Measurements from ENCODE around the gene ALDH6A1.

ALDH6A1 gene

GRCh38 chr14:74015963-74016362 lies 68.3 kb downstream of the ALDH6A1 start (continued):
- TF ChIP-seq ZNF23 (tag by site-specific recombination; IDR thresholded peaks at IDR 0.05; ENCODE audit: borderline replicate concordance) (no peak), KLF8 (tag by site-specific recombination; IDR thresholded peaks at IDR 0.05) (no peak), ZXDB (tag by site-specific recombination; IDR thresholded peaks at IDR 0.05) (no peak), ZBTB44 (tag by site-specific recombination; IDR thresholded peaks at IDR 0.05) (no peak), ZNF174 (tag by site-specific recombination; IDR thresholded peaks at IDR 0.05) (no peak), PRDM4 (tag by site-specific recombination; IDR thresholded peaks at IDR 0.05) (no peak), GFI1B (tag by site-specific recombination; IDR thresholded peaks at IDR 0.05) (no peak), ZNF555 (tag by site-specific recombination; conservative IDR thresholded peaks at IDR 0.05) (no peak), ZNF19 (tag by site-specific recombination; IDR thresholded peaks at IDR 0.05; ENCODE audit: low read depth) (no peak), ZBTB6 (tag by site-specific recombination; IDR thresholded peaks at IDR 0.05) (no peak)

GRCh38 chr14:74015176-74015575 lies 69.1 kb downstream of the ALDH6A1 start:
- Histone ChIP-seq H3K27ac (ENCODE audit: extremely low read depth, low read depth, low read length) (no peak overlapping the region), H3K4me1 (ENCODE audit: control insufficient read depth, insufficient read depth, low read length) (0 out of 2 replicates have a peak, but pooled peaks cover 2% of the 10 kb centered on the region), H3K9me3 (ENCODE audit: control insufficient read depth, insufficient read depth, low read depth, low read length) (no peaks in the 10 kb centered on the region), H3K4me3 (ENCODE audit: low read depth, low read length) (no peak overlapping the region), H3K36me3 (ENCODE audit: control insufficient read depth in 2 of 2, insufficient read depth in 1 of 2, low read length in 2 of 2) (peaks cover 11 to 16% of the 10 kb centered on the region in 2 experiments; a peak in 2 of 3 replicates)
- POLR2A ChIA-PET = no interaction called here
- CTCF ChIA-PET = interaction anchor here (0.7 kb wide), 1 partner anchor 957 kb away, joined by 4 read pairs; no protein-coding TSS in a partner anchor
- TF ChIP-seq ZNF449 (tag by site-specific recombination; IDR thresholded peaks at IDR 0.05) (no peak), HOXC10 (CRISPR knock-in tag; IDR thresholded peaks at IDR 0.05) (no peak), PRDM4 (tag by site-specific recombination; IDR thresholded peaks at IDR 0.05) (no peak), ZSCAN18 (tag by site-specific recombination; IDR thresholded peaks at IDR 0.05) (no peak), ZNF580 (tag by site-specific recombination; IDR thresholded peaks at IDR 0.05) (no peak), GLI4 (tag by site-specific recombination; IDR thresholded peaks at IDR 0.05) (no peak), ZBTB48 (tag by site-specific recombination; IDR thresholded peaks at IDR 0.05) (no peak), ZNF26 (tag by site-specific recombination; IDR thresholded peaks at IDR 0.05) (no peak), ZEB2 (tag by site-specific recombination; IDR thresholded peaks at IDR 0.05) (no peak), ZNF548 (tag by site-specific recombination; IDR thresholded peaks at IDR 0.05) (no peak), ZBTB20 (tag by site-specific recombination; IDR thresholded peaks at IDR 0.05) (no peak), ZNF785 (tag by site-specific recombination; IDR thresholded peaks at IDR 0.05) (no peak), REPIN1 (tag by site-specific recombination; IDR thresholded peaks at IDR 0.05; ENCODE audit: low read depth) (no peak)

All from HEK293 (cell line).